Nephron progenitor cell (in vitro differentiated cells): ENCODE measurements around the gene PDIA2.

Source experiments
- DNase-seq: peaks from one replicate; pipeline ENCODE4 v3.0.0; 2021
- H3K27ac Mint-ChIP-seq: 2 replicates; pipeline ENCODE4 v1.8.0; 2021; ENCODE audit warnings: mild to moderate bottlenecking, moderate library complexity, mixed read lengths
- H3K27me3 Mint-ChIP-seq: 2 replicates; pipeline ENCODE4 v1.8.0; 2021; ENCODE audit warnings: mild to moderate bottlenecking, low read depth, mixed read lengths; ENCODE audit not compliant: poor library complexity
- H3K36me3 Mint-ChIP-seq: 2 replicates; pipeline ENCODE4 v1.8.0; 2021; ENCODE audit warnings: low read depth, mixed read lengths
- H3K4me1 Mint-ChIP-seq: 2 replicates; pipeline ENCODE4 v1.8.0; 2021; ENCODE audit warnings: mixed read lengths
- H3K4me3 Mint-ChIP-seq: 2 replicates; pipeline ENCODE4 v1.8.0; 2021; ENCODE audit warnings: mild to moderate bottlenecking, moderate library complexity, mixed read lengths
- H3K9me3 Mint-ChIP-seq: 2 replicates; pipeline ENCODE4 v1.8.0; 2021; ENCODE audit warnings: mild to moderate bottlenecking, moderate library complexity, mixed read lengths
- CTCF ChIP-seq: fragments of 200-600 bp; sonication (generic); IDR thresholded peaks from 2 replicates; pipeline ENCODE4 v1.5.0; 2021; ENCODE audit warnings: antibody characterized with exemption

The PDIA2 gene

GRCh38 chr16:285146-286055 lies 2.4 kb downstream of the PDIA2 start:
- H3K36me3 Mint-ChIP-seq: peaks cover 23% of the 10 kb centered on the region
- DNase-seq: no peak
- no peaks in the 10 kb centered on the region for H3K4me1 Mint-ChIP-seq
- no peak overlapping the region for H3K4me3 Mint-ChIP-seq
- no peak for TF ChIP-seq CTCF
- H3K27me3 Mint-ChIP-seq: peaks cover 19% of the 10 kb centered on the region
- H3K9me3 Mint-ChIP-seq: peaks cover 8% of the 10 kb centered on the region
- no peak overlapping the region for H3K27ac Mint-ChIP-seq

- H3K36me3 Mint-ChIP-seq: peaks cover 23% of the 10 kb centered on the region
- no peak overlapping the region for H3K4me3 Mint-ChIP-seq
- DNase-seq: no peak
- H3K4me1 Mint-ChIP-seq: no peaks in the 10 kb centered on the region
- TF ChIP-seq CTCF: no peak
- H3K27ac Mint-ChIP-seq: no peak overlapping the region
- peaks cover 8% of the 10 kb centered on the region for H3K9me3 Mint-ChIP-seq
- peaks cover 9% of the 10 kb centered on the region for H3K27me3 Mint-ChIP-seq
Observed at GRCh38 chr16:286491-287297, 3.7 kb downstream of the PDIA2 start.

- no peak for DNase-seq
- H3K4me3 Mint-ChIP-seq: no peak overlapping the region
- H3K27ac Mint-ChIP-seq: no peak overlapping the region
- H3K36me3 Mint-ChIP-seq: peaks cover 23% of the 10 kb centered on the region
- peaks cover 4% of the 10 kb centered on the region for H3K27me3 Mint-ChIP-seq
- H3K9me3 Mint-ChIP-seq: peaks cover 8% of the 10 kb centered on the region
- no peaks in the 10 kb centered on the region for H3K4me1 Mint-ChIP-seq
- no peak for TF ChIP-seq CTCF
Observed at GRCh38 chr16:287298-287811, 4.4 kb downstream of the PDIA2 start.

GRCh38 chr16:287981-288920 lies 5.3 kb downstream of the PDIA2 start:
- Mint-ChIP-seq H3K36me3 (peaks cover 27% of the 10 kb centered on the region), H3K27me3 (no peaks in the 10 kb centered on the region), H3K4me1 (no peaks in the 10 kb centered on the region), H3K9me3 (peaks cover 8% of the 10 kb centered on the region), H3K27ac (no peak overlapping the region), H3K4me3 (no peak overlapping the region)
- TF ChIP-seq CTCF: no peak
- no peak for DNase-seq

- TF ChIP-seq CTCF: no peak
- Mint-ChIP-seq H3K36me3 (peaks cover 27% of the 10 kb centered on the region), H3K4me1 (no peaks in the 10 kb centered on the region), H3K27ac (no peak overlapping the region), H3K27me3 (no peaks in the 10 kb centered on the region), H3K4me3 (no peak overlapping the region), H3K9me3 (peaks cover 8% of the 10 kb centered on the region)
- no peak for DNase-seq
Observed at GRCh38 chr16:289395-289997, 6.5 kb downstream of the PDIA2 start.
